ENCODE data around the gene MYOD1.
A peak's percentile ranks its signal among the peaks of the same experiment; 100 is the strongest.

The MYOD1 gene

DNA sequence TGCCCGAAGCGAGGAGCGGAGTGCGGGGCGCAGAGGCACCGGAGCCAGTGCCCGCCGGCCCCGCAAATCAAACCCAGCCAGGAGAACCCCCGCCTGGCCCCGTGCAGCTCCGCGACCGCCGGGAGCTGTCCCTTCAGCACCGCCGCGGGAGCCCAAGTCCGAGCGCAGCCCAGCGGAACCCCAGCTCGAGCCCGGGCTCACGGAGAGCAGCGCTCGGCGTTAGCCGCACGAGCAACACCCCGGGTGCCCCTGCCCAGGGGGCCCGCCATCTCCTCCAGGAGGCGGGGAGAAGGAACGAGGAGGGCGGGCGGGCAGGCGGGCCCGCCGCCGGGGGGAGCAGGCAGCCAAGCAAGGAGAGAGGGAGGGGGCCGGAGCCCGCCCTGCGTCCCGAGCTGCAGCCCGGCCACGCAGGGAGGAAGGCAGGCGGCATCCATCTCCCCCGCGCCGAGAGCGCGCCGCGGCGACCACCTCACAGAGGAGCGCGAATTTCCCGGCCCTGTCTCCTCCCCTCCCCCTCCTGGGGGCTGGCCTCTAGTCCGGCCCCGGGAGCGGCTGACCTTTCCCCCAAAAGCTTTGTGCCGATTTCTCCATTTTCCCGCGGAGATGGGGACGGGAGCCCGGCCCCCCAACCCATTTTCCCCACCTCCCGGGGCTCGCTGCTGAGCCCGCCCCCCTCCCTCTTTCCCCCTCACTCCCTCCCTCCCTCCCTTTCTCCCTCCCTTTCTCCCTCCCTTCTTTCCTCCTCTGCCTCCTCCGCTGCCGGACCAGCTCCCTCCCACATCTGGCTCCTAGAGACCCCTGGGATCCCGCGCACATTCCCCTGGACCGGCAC is 15.8 kb downstream of the MYOD1 start:
- DNase-seq (ENCODE audit: low read depth in 2 of 2) = peak; percentile 32 to 39

DNA sequence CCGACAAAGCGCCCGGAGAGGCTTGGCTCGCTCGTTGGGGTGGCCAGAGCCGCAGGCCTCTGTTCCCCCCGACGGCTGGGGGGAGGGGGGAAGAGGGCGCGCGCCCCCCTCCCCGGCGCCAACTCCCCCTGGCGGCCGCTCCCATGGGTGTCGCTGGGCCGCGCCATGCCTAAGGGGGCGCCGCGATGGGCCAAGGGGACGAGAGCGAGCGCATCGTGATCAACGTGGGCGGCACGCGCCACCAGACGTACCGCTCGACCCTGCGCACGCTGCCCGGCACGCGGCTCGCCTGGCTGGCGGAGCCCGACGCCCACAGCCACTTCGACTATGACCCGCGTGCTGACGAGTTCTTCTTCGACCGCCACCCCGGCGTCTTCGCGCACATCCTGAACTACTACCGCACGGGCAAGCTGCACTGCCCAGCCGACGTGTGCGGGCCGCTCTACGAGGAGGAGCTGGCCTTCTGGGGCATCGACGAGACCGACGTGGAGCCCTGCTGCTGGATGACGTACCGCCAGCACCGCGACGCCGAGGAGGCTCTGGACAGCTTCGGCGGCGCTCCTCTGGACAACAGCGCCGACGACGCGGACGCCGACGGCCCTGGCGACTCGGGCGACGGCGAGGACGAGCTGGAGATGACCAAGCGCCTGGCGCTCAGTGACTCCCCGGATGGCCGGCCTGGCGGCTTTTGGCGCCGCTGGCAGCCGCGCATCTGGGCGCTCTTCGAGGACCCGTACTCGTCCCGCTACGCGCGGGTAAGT is 16.6 kb downstream of the MYOD1 start:
- DNase-seq (ENCODE audit: low read depth in 2 of 2) = no peak

DNA sequence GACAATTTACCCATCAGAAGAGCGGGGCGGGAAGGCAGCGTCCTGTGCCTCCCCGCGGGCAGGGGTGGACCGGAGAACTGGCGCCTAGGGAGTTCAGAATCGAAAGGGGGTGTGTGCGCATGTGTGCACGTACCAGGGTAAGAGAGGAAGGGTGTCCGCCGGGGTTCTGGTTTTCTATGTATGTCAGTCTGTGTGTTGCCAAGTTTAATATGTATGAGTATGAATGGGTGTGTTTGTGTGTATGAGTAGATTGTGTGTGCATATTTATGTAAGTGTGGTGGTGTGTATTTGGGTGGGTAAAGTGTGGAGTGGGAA is 17.2 kb downstream of the MYOD1 start:
- no peak for DNase-seq (ENCODE audit: low read depth in 2 of 2)

- DNase-seq (ENCODE audit: low read depth in 2 of 2) = no peak
Measured at GRCh38 chr11:17736930-17737817, 17.8 kb downstream of the MYOD1 start.

DNA sequence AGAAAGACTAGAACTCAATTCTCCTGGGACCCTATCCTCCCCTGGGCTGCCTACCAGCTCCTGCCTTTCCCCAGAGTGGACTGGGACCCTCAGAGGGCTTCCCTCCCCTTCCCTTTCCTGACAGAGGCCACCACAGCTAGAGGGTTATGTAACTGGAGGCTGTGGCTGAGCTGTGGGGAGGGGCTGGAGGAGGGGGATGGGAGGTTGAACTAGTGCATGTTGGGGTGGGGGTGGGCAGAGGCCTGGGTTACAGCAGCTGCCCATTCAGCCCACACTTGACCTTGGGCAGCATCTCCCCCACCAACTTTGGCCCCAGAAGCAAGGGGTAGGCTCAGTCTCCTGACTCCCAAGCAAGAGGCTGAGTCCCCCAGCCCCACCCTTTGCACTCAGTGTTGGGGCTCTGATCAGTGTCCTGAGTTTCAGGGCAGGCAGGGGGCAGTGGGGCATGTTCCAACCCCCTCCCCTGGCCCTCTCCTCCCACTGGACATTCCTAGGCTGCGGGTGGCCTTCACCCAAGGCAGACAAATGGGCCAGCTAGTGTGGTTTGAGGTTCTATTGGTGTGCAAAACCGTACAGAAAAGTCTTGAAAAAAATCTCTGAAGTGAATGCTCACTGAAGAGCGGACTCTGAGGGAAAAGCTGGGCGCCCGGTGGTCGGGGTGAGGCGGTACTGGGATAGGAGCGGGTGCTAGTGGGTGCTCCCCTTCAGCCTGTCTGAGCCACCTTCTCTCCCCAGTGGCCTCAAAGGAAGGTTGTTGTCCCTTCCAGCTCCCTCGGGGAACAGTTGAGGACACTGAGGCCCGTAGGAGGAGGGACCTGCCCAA is 19.0 kb downstream of the MYOD1 start:
- no peak for DNase-seq (ENCODE audit: low read depth in 2 of 2)

DNA sequence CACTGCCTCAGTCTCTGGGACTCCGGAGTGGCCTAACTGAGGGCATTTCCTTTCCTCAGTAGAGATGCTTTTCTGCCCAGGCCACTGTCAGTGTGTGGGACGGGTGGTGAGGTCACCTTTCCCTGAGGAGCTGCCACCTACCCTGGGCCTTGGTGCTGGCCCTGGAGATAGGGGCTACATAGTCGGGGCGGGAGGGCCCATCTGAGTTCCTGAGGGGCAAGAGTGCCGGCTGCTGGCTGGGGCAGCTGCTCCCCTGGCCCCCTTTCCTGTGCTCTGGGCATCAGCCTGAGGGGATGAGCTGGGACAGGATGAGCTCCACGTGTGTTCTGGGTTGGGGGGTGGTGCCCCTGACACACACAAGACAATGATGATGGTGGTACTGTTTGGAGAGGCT is 20.6 kb downstream of the MYOD1 start:
- no peak for DNase-seq (ENCODE audit: low read depth in 2 of 2)

DNA sequence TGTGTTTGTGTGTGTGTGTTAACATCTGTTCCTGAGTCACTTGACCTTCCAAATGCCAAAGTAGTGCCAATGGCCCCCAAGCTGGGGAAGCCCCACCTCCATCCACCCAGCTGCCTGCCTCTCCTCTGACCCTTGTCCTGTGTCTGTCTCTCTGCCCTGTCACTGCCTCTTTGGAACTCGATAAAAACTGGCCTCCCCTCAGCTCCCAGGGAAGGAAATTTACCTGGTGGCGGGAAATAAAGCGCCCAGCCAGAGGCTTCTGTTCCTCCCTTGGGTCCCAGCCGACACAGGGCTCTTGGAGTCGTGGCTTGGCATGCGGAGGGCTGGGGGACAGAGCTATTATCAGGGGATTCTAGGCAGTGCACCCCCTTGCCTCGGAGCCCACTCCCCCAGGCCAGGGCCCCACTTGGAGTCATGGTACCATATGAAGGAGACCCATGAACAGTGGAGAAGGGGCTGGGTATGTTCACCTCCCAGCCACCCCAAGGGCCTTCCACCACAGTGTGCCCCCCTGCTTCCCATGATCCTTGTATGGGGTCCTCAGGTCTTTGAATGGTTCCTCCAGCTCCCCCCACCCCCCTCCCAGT is 21.4 kb downstream of the MYOD1 start:
- DNase-seq (ENCODE audit: low read depth in 2 of 2) = no peak

GRCh38 chr11:17741487-17741886 is 22.1 kb downstream of the MYOD1 start:
- no peak for DNase-seq (ENCODE audit: low read depth in 2 of 2)

GRCh38 chr11:17742019-17742418 is 22.6 kb downstream of the MYOD1 start:
- DNase-seq (ENCODE audit: low read depth in 2 of 2) = no peak

- no peak for DNase-seq (ENCODE audit: low read depth in 2 of 2)
Measured at GRCh38 chr11:17743026-17743807, 23.8 kb downstream of the MYOD1 start.

- no peak for DNase-seq (ENCODE audit: low read depth in 2 of 2)
Measured at GRCh38 chr11:17743808-17744119, 24.4 kb downstream of the MYOD1 start.

GRCh38 chr11:17744151-17744940 is 25.0 kb downstream of the MYOD1 start:
- no peak for DNase-seq (ENCODE audit: low read depth in 2 of 2)

GRCh38 chr11:17745023-17745772 is 25.8 kb downstream of the MYOD1 start:
- DNase-seq (ENCODE audit: low read depth in 2 of 2) = no peak

DNA sequence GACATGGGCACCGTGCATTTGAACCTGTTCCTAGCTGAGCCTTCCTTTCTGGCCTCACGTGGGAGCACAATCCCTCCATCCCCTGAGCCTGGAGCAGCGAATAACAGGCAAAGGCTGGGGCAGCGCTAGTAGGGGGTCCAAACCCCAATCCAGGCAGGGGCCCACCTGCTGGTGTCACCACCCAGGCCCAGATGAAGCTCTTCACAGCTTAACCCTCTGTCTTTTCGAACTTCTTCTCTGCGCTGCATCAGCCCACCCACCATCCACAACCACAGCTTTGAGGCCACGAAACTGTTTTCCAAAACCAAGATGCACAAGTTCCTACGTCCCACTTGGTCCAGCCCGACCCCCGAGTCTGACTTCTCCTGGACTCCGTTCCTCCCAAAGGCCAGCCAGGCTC is 26.7 kb downstream of the MYOD1 start:
- DNase-seq (ENCODE audit: low read depth in 2 of 2) = no peak

- no peak for DNase-seq (ENCODE audit: low read depth in 2 of 2)
Measured at GRCh38 chr11:17747131-17747955, 28.0 kb downstream of the MYOD1 start.

GRCh38 chr11:17748044-17748443 is 28.7 kb downstream of the MYOD1 start:
- DNase-seq (ENCODE audit: low read depth in 2 of 2) = no peak

DNA sequence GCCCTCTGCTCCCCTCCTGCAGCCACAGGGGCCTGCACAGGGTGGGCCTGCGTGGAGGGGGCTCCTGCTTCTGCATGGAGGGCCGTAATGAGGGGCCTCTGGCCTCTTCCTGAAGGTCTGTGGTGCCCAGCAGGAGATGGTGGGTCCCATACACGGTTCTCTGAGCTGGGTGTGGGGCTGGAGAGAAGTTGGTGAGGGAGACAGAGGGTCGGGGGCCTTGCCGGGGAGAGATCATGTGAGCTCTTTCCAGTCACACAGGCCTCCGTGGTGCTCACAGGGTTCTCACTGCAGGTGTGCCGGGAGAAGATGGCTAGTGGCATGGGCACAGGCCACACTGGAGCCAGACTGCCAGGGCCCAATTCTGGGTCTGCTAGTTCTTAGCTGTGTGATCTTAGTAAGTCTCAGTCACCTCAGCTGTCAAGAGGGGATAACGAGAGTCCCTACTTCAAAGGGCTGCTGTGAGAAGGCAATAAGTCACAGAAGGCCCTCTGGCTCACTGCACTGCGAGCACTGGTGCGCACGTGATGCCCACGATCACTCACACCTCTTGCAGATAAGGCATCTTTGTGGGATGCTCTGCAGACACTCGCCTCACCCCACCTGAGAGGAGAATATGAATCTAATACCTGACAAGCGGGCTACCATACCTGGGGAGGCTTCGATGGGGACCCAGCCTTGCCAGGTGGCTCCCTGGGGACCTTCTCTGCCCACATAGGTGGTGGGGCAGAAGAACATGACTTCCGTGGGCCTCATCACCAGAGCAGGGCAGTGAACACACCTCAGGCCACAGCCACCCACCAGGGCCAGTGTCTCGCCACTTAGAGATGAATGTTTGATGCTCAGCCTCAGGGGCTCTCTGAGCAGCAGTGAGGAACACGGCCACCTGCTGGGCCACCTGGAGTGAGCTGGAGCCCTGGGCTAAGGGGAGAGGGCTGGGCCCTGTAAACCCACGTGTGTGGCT is 29.7 kb downstream of the MYOD1 start:
- DNase-seq (ENCODE audit: low read depth in 2 of 2) = no peak
